HepG2 (cell line): ENCODE measurements around the gene TFB1M. TPM values are rescaled to one million over a fixed set of nuclear protein-coding genes. Genes with fewer than 3 reads are reported as not detected.
A peak's percentile ranks its signal among the peaks of the same experiment; 100 is the strongest.

Experiments
- ARID5B ChIP-seq: IDR thresholded peaks from 2 replicates; pipeline ENCODE4 v1.4.0; 2020; ENCODE audit warnings: mild to moderate bottlenecking, missing genetic modification reagents
- ARNT ChIP-seq: fragments of 450-650 bp; IDR thresholded peaks from 2 replicates; pipeline ENCODE4 v1.6.1; 2017
- CENPBD1 ChIP-seq: sonication (generic); formaldehyde crosslinking; IDR thresholded peaks from 2 replicates; pipeline ENCODE4 v1.8.0; 2022; ENCODE audit warnings: missing genetic modification reagents, low read depth, mild to moderate bottlenecking, borderline replicate concordance
- ESRRA ChIP-seq: sonication (generic); formaldehyde crosslinking; IDR thresholded peaks from 2 replicates; pipeline ENCODE4 v1.5.1; 2020; ENCODE audit warnings: mild to moderate bottlenecking, low read depth, missing genetic modification reagents
- HOXA9 ChIP-seq: sonication (generic); formaldehyde crosslinking; IDR thresholded peaks from 2 replicates; pipeline ENCODE4 v1.8.1; 2022; ENCODE audit warnings: missing genetic modification reagents, mild to moderate bottlenecking, moderate library complexity, borderline replicate concordance
- IKZF1 ChIP-seq: fragments of 450-650 bp; IDR thresholded peaks from 2 replicates; pipeline ENCODE4 v1.7.1; 2016
- KLF9 ChIP-seq: IDR thresholded peaks from 2 replicates; pipeline ENCODE4 v1.6.1; 2016; ENCODE audit warnings: low read depth
- MAFG ChIP-seq: sonication (generic); formaldehyde crosslinking; IDR thresholded peaks from 2 replicates; pipeline ENCODE4 v1.5.1; 2020; ENCODE audit warnings: mild to moderate bottlenecking, missing genetic modification reagents
- RARG ChIP-seq: sonication (generic); formaldehyde crosslinking; IDR thresholded peaks from 2 replicates; pipeline ENCODE4 v1.4.0; 2020; ENCODE audit warnings: low read depth, mild to moderate bottlenecking, missing genetic modification reagents
- SKIL ChIP-seq: sonication (generic); formaldehyde crosslinking; IDR thresholded peaks from 2 replicates; pipeline ENCODE4 v1.8.0; 2022; ENCODE audit warnings: missing genetic modification reagents, mild to moderate bottlenecking, moderate library complexity, borderline replicate concordance
- SMARCC2 ChIP-seq: fragments of 450-650 bp; IDR thresholded peaks from 2 replicates; pipeline ENCODE4 v1.6.1; 2017; ENCODE audit warnings: antibody characterized with exemption, mild to moderate bottlenecking
- TCF7L2 ChIP-seq: IDR thresholded peaks from 2 replicates; pipeline ENCODE4 v1.6.1; 2011; ENCODE audit warnings: mild to moderate bottlenecking, low read depth, low read length, moderate library complexity
- TRIM24 ChIP-seq: sonication (generic); formaldehyde crosslinking; IDR thresholded peaks from 2 replicates; pipeline ENCODE4 v1.8.0; 2022; ENCODE audit warnings: mild to moderate bottlenecking, missing genetic modification reagents
- ZBTB1 ChIP-seq: sonication (generic); formaldehyde crosslinking; IDR thresholded peaks from 2 replicates; pipeline ENCODE4 v1.4.0; 2020; ENCODE audit warnings: missing genetic modification reagents, borderline replicate concordance
- ZMYM3 ChIP-seq: sonication (generic); formaldehyde crosslinking; IDR thresholded peaks from 2 replicates; pipeline ENCODE4 v1.5.1; 2020; ENCODE audit warnings: mild to moderate bottlenecking, missing genetic modification reagents
- ZNF343 ChIP-seq: sonication (generic); formaldehyde crosslinking; IDR thresholded peaks from 2 replicates; pipeline ENCODE4 v1.4.0; 2020; ENCODE audit warnings: mild to moderate bottlenecking, missing genetic modification reagents
- ZNF737 ChIP-seq: sonication (generic); formaldehyde crosslinking; IDR thresholded peaks from 2 replicates; pipeline ENCODE4 v1.5.0; 2020; ENCODE audit warnings: missing genetic modification reagents, mild to moderate bottlenecking, borderline replicate concordance
- polyA plus RNA-seq, 8 experiments: library from polyadenylated mRNA; depleted of rRNA in 3 of 8; stranded (reverse) in 7 of 8; unstranded in 1 of 8; fragments of >200 nt; fragmentation: Illumina TruSeq in 4 of 8; extraction: Trizol in 4 of 8; gene quantifications; 2 replicates each; pipeline versions ENCODE4 v1.2.1 to v1.2.3, GENCODE V29; 2011 to 2016; ENCODE audit warnings: low read depth in 4 of 8, missing spikeins in 1 of 8, mixed read lengths in 1 of 8; ENCODE audit not compliant: insufficient read depth in 1 of 8
- total RNA-seq, 5 experiments: library from RNA; depleted of rRNA; stranded (reverse); fragments of >200 nt; fragmentation: Illumina TruSeq; extraction: Trizol; gene quantifications; 2 replicates each; pipeline ENCODE4 v1.2.3, GENCODE V29; 2016; ENCODE audit warnings: low read depth in 1 of 5
- TF ChIP-seq, protein P1 (sequence below): sonication (generic); formaldehyde crosslinking; IDR thresholded peaks from 2 replicates; pipeline ENCODE4 v1.4.0; 2020; ENCODE audit warnings: mild to moderate bottlenecking, low read depth, missing genetic modification reagents
- TF ChIP-seq, protein P2 (sequence below): sonication (generic); formaldehyde crosslinking; IDR thresholded peaks from 2 replicates; pipeline ENCODE4 v1.4.0; 2020; ENCODE audit warnings: missing genetic modification reagents
- TF ChIP-seq, protein P3 (sequence below): sonication (generic); formaldehyde crosslinking; IDR thresholded peaks from 2 replicates; pipeline ENCODE4 v1.4.0; 2020; ENCODE audit warnings: mild to moderate bottlenecking, missing genetic modification reagents

The TFB1M gene
- total and polyA plus RNA-seq, 2 of the 13 experiments (the other 11 are each of a cell fraction or from before 2014, with no cell fraction given), result 91.4 to 122 TPM

DNA sequence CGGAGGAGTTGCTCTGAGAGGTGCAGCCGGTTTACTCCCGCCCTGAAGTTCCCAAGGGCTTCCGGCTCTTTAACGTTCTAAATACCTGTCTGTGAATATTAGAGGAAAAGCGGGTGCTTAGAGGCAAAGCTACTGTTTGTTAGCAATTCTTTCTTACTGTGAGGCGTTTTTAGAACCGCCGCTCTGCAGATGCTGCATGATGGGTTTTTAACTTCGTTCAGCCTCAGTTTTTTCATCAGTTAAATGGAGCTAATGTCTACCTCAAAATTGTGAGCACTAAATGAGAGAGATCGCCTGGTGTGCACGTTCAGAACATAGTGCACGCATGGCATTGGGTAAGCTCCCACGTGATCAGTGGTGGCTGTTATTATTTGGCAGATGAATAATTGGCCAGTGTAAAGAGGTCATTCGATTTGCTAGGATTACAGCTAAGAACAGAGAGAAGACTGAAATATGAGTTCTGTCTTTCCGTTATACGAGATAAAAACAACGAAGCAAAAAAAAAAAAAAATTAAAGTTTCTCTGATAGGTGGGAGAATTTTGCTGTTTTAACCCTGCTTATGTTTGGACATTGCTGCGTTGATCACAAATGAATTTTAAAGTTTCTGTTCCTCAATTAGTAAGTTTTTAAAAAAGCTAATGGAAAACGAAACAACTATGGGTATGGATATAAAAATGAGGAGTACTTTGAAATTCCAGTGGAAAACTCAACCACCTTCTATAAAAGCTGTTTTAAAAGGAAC, 660 bp upstream of the TFB1M start (continued):
- no peak for TF ChIP-seq TCF7L2
- TF ChIP-seq IKZF1, result no peak
- no peak for TF ChIP-seq RARG (CRISPR knock-in tag)
- peak; percentile 99 for TF ChIP-seq ZMYM3 (CRISPR knock-in tag)
- TF ChIP-seq MAFG (CRISPR knock-in tag), result no peak
- no peak for TF ChIP-seq CENPBD1 (CRISPR knock-in tag)
- TF ChIP-seq KLF9 (CRISPR knock-in tag), result 0 out of 2 replicates have a peak, but pooled peaks have one; percentile 19
- TF ChIP-seq, protein P1, sequence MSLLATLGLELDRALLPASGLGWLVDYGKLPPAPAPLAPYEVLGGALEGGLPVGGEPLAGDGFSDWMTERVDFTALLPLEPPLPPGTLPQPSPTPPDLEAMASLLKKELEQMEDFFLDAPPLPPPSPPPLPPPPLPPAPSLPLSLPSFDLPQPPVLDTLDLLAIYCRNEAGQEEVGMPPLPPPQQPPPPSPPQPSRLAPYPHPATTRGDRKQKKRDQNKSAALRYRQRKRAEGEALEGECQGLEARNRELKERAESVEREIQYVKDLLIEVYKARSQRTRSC (CRISPR knock-in tag), result no peak
- TF ChIP-seq SKIL (CRISPR knock-in tag), result 0 out of 2 replicates have a peak, but pooled peaks have one; percentile 28
- TF ChIP-seq ZBTB1 (CRISPR knock-in tag), result no peak
- TF ChIP-seq ARID5B, result peak; percentile 91
- no peak for TF ChIP-seq TRIM24
- no peak for TF ChIP-seq ZNF737 (CRISPR knock-in tag)
- TF ChIP-seq HOXA9 (CRISPR knock-in tag), result no peak
- no peak for TF ChIP-seq ESRRA (CRISPR knock-in tag)
- TF ChIP-seq, protein P2, sequence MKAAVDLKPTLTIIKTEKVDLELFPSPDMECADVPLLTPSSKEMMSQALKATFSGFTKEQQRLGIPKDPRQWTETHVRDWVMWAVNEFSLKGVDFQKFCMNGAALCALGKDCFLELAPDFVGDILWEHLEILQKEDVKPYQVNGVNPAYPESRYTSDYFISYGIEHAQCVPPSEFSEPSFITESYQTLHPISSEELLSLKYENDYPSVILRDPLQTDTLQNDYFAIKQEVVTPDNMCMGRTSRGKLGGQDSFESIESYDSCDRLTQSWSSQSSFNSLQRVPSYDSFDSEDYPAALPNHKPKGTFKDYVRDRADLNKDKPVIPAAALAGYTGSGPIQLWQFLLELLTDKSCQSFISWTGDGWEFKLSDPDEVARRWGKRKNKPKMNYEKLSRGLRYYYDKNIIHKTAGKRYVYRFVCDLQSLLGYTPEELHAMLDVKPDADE, result no peak
- TF ChIP-seq ARNT, result no peak
- no peak for TF ChIP-seq SMARCC2
- TF ChIP-seq, protein P3, sequence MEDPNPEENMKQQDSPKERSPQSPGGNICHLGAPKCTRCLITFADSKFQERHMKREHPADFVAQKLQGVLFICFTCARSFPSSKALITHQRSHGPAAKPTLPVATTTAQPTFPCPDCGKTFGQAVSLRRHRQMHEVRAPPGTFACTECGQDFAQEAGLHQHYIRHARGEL (CRISPR knock-in tag), result no peak
- TF ChIP-seq ZNF343 (CRISPR knock-in tag), result no peak
